OCI-LY1 (cell line): ENCODE measurements around the gene FAM131A.

ENCODE experiments used
- CTCF ChIP-seq: fragments of 200-600 bp; sonication (generic), shearing (Covaris generic); IDR thresholded peaks from 2 replicates; pipeline ENCODE4 v1.5.1; 2017; ENCODE audit warnings: mild to moderate bottlenecking, antibody characterized with exemption, low read length, moderate library complexity, mixed read lengths
- EZH2 ChIP-seq: fragments of 200-600 bp; sonication (generic), shearing (Covaris generic); IDR thresholded peaks from 2 replicates; pipeline ENCODE4 v1.8.0; 2017; ENCODE audit warnings: borderline replicate concordance, mixed run types, mild to moderate bottlenecking, antibody characterized with exemption, low read length, moderate library complexity, mixed read lengths

GRCh38 chr3:184307915-184308314 lies 29.5 kb upstream of the FAM131A start:
- TF ChIP-seq CTCF (no peak), EZH2 (no peak)
